IMR-90 (cell line): ENCODE results near the gene SDK1. TPM values are rescaled to one million over a fixed set of nuclear protein-coding genes. Genes with fewer than 3 reads are reported as not detected.

Experiments used
- ATAC-seq: fragments of 200-7000 bp; cut with Tn5 transposase; 2 replicates; pipeline ENCODE4 v1.9.1; 2020; ENCODE audit warnings: low read depth, mild to moderate bottlenecking, moderate library complexity
- BruUV-seq: library from RNA; stranded (reverse); fragments of 400-500 nt; replicated peaks from 2 replicates; lab custom pipeline; 2021; lab: Mats Ljungman, UMichigan
- CTCF ChIA-PET: fragments of 300-600 bp; formaldehyde crosslinking; extraction: SDS; loops from one replicate; lab custom pipeline; 2021; ENCODE audit warnings: antibody characterized with exemption; lab: Yijun Ruan, JAX
- POLR2A ChIA-PET: fragments of 300-600 bp; sonication (Branson Sonifier 250); formaldehyde crosslinking; loops from one replicate; lab custom pipeline; 2022; ENCODE audit warnings: antibody characterized with exemption; ENCODE audit not compliant: unreplicated experiment; lab: Charles Lee
- DNase-seq: peaks from one replicate; pipeline ENCODE4 v3.0.0; 2013
- H2AFZ ChIP-seq: replicated peaks from 2 replicates; pipeline ENCODE3; 2013; ENCODE audit warnings: low read length, mild to moderate bottlenecking; ENCODE audit not compliant: poor library complexity
- H2AK5ac ChIP-seq: 2 replicates; pipeline ENCODE4 v1.6.1; 2013; ENCODE audit warnings: low read depth, low read length, inconsistent platforms
- H2AK9ac ChIP-seq: replicated peaks from 2 replicates; pipeline ENCODE3; 2013; ENCODE audit warnings: mild to moderate bottlenecking, low read depth, low read length, moderate library complexity; ENCODE audit not compliant: poor library complexity
- H2BK120ac ChIP-seq: 2 replicates; pipeline ENCODE4 v1.6.1; 2013; ENCODE audit warnings: low read depth, low read length, inconsistent platforms
- H2BK15ac ChIP-seq: 3 replicates; pipeline ENCODE4 v1.6.1; 2013; ENCODE audit warnings: low read depth, low read length, inconsistent platforms
- H2BK20ac ChIP-seq: 2 replicates; pipeline ENCODE4 v1.6.1; 2013; ENCODE audit warnings: low read depth, mild to moderate bottlenecking, inconsistent platforms, low read length, moderate library complexity
- H2BK5ac ChIP-seq: 2 replicates; pipeline ENCODE4 v1.6.1; 2013; ENCODE audit warnings: mild to moderate bottlenecking, low read depth, low read length, inconsistent platforms; ENCODE audit not compliant: poor library complexity, severe bottlenecking
- H3K14ac ChIP-seq: replicated peaks from 2 replicates; pipeline ENCODE4 v1.6.1; 2013; ENCODE audit warnings: low read depth, low read length, inconsistent platforms
- H3K18ac ChIP-seq: 2 replicates; pipeline ENCODE4 v1.6.1; 2013; ENCODE audit warnings: low read depth, low read length, control low read depth
- H3K23ac ChIP-seq: 2 replicates; pipeline ENCODE4 v1.6.1; 2013; ENCODE audit warnings: low read depth, low read length, inconsistent platforms
- H3K27ac ChIP-seq: 2 replicates; pipeline ENCODE4 v1.5.1; 2013; ENCODE audit warnings: mild to moderate bottlenecking, control low read depth, low read length; ENCODE audit not compliant: insufficient read depth
- H3K27me3 ChIP-seq: 2 replicates; pipeline ENCODE4 v1.6.1; 2013; ENCODE audit warnings: low read length; ENCODE audit not compliant: control insufficient read depth, insufficient read depth
- H3K36me3 ChIP-seq: 2 replicates; pipeline ENCODE4 v1.6.1; 2013; ENCODE audit warnings: low read length, mixed read lengths; ENCODE audit not compliant: control insufficient read depth, insufficient read depth
- H3K4ac ChIP-seq: 2 replicates; pipeline ENCODE4 v1.6.1; 2013; ENCODE audit warnings: low read depth, low read length, inconsistent platforms
- H3K4me1 ChIP-seq: 2 replicates; pipeline ENCODE4 v1.6.1; 2013; ENCODE audit warnings: low read length, mixed read lengths; ENCODE audit not compliant: control insufficient read depth, insufficient read depth
- H3K4me2 ChIP-seq: 2 replicates; pipeline ENCODE4 v1.6.1; 2013; ENCODE audit warnings: low read depth, mild to moderate bottlenecking, control low read depth, low read length, moderate library complexity
- H3K4me3 ChIP-seq: 2 replicates; pipeline ENCODE4 v1.5.1; 2013; ENCODE audit warnings: low read depth, mild to moderate bottlenecking, control low read depth, low read length, moderate library complexity; ENCODE audit not compliant: insufficient read depth
- H3K56ac ChIP-seq: 2 replicates; pipeline ENCODE4 v1.6.1; 2013; ENCODE audit warnings: low read length, inconsistent platforms; ENCODE audit not compliant: insufficient read depth; ENCODE audit errors: extremely low read depth
- H3K79me1 ChIP-seq, 2 experiments: 2 replicates each; pipeline ENCODE4 v1.6.1; 2013; ENCODE audit warnings: low read length in 2 of 2, inconsistent platforms in 1 of 2, low read depth in 1 of 2
- H3K9ac ChIP-seq: 2 replicates; pipeline ENCODE4 v1.6.1; 2013; ENCODE audit warnings: low read depth, low read length, control low read depth
- H3K9me1 ChIP-seq: 2 replicates; pipeline ENCODE4 v1.6.1; 2013; ENCODE audit warnings: low read length, inconsistent platforms; ENCODE audit not compliant: insufficient read depth
- H3K9me3 ChIP-seq: 2 replicates; pipeline ENCODE4 v1.6.1; 2013; ENCODE audit warnings: low read length; ENCODE audit not compliant: control insufficient read depth, insufficient read depth
- H4K20me1 ChIP-seq: 2 replicates; pipeline ENCODE4 v1.6.1; 2013; ENCODE audit warnings: low read length, inconsistent platforms; ENCODE audit not compliant: insufficient read depth
- H4K5ac ChIP-seq: 2 replicates; pipeline ENCODE4 v1.6.1; 2013; ENCODE audit warnings: mild to moderate bottlenecking, low read depth, low read length, control low read depth
- H4K8ac ChIP-seq, 2 experiments: 2 replicates each; pipeline ENCODE4 v1.6.1; 2013; ENCODE audit warnings: low read depth in 2 of 2, low read length in 2 of 2, control low read depth in 1 of 2, inconsistent platforms in 1 of 2
- H4K91ac ChIP-seq: 2 replicates; pipeline ENCODE4 v1.6.1; 2013; ENCODE audit warnings: low read depth, low read length, inconsistent platforms; ENCODE audit not compliant: insufficient read depth
- RAD21 ChIP-seq: IDR thresholded peaks from 2 replicates; pipeline ENCODE4 v1.6.1; 2012; ENCODE audit warnings: low read length, improper control_type of control experiment
- RFX5 ChIP-seq: IDR thresholded peaks from 2 replicates; pipeline ENCODE4 v1.8.0; 2012; ENCODE audit warnings: low read depth, mild to moderate bottlenecking, low read length, moderate library complexity
- WGBS, 2 experiments: methylation state at CpG; one replicate each; pipeline versions ENCODE4 v1.1.5 to v1.1.7; 2013; ENCODE audit warnings: missing lambda C conversion rate in 2 of 2; ENCODE audit not compliant: insufficient read length in 1 of 2; ENCODE audit errors: extremely low coverage in 2 of 2; 5-methylcytosine and 5-hydroxymethylcytosine counted together
- dilution Hi-C: fragments of 300-500 bp; cut with HindIII; formaldehyde crosslinking; loops from one replicate; pipeline ENCODE4 v1.14.3; 2018; ENCODE audit warnings: low sequenced_read_pairs; ENCODE audit not compliant: unreplicated experiment
- in situ Hi-C: fragments of 300-500 bp; cut with MboI; formaldehyde crosslinking; loops from 3 replicates; pipeline ENCODE4 v1.14.3; 2019; ENCODE audit warnings: low sequenced_read_pairs, inconsistent platforms, mixed read lengths
- intact Hi-C: fragments of 100-400 bp; cut with micrococcal nuclease; formaldehyde crosslinking; loops from 2 replicates; pipeline ENCODE4 v1.10.0; 2022
- polyA plus RNA-seq, 3 experiments: library from polyadenylated mRNA; depleted of rRNA; stranded (reverse); fragments of >200 nt; gene quantifications; 2 replicates each; pipeline ENCODE4 v1.2.3, GENCODE V29; 2012; ENCODE audit warnings: low replicate concordance in 1 of 3
- total RNA-seq: library from RNA; depleted of rRNA; stranded (reverse); fragments of >200 nt; gene quantifications from 2 replicates; pipeline ENCODE4 v1.2.3, GENCODE V29; 2012

The SDK1 gene
- total and polyA plus RNA-seq, 2 of the 4 experiments (the other 2 are of a cell fraction), result 1.5 to 1.6 TPM

DNA sequence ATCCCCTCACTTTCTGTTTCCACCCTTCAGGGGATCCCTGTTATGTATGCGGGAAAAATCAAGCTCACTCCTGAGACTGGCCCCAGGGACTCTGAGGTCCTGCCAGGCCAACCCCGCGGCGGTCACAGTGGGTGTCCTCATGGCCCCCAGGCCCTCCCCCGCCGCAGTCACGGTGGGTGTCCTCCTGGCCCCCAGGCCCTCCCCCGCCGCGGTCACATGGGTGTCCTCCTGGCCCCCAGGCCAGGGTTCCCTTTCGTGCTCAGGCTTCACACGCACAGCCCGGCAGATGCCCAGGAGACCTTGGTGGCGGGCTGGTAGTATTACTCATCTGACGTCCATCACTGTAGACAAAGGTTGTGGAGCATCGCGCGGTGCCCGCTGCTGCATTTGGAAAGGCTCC, 890.0 kb downstream of the SDK1 start:
- H2BK20ac ChIP-seq, result no peak overlapping the region
- H3K79me1 ChIP-seq, result no peaks in the 10 kb centered on the region
- no peak overlapping the region for H3K4me2 ChIP-seq
- no peak overlapping the region for H3K4me3 ChIP-seq
- no peak overlapping the region for H3K9ac ChIP-seq
- H3K14ac ChIP-seq, result no peak overlapping the region
- no peak overlapping the region for H4K8ac ChIP-seq
- no peak overlapping the region for H4K5ac ChIP-seq
- H3K36me3 ChIP-seq, result no peaks in the 10 kb centered on the region
- in situ Hi-C loops, result no loop called here
- intact Hi-C loops, result no loop called here
- DNase-seq, result no peak
- no peak for ATAC-seq
- H3K56ac ChIP-seq, result no peak overlapping the region
- POLR2A ChIA-PET, result no interaction called here
- WGBS, 2 experiments, result 89% methylated on average over 5 of the region's 19 CpGs; no CpG with 5 or more reads in 1 of the 2 experiments
- CTCF ChIA-PET, result no interaction called here
- H3K9me3 ChIP-seq, result peaks cover 7% of the 10 kb centered on the region
- TF ChIP-seq RAD21, result no peak
- TF ChIP-seq RFX5, result no peak
- no peak overlapping the region for H3K23ac ChIP-seq
- H3K27me3 ChIP-seq, result no peaks in the 10 kb centered on the region
- dilution Hi-C loops, result no loop called here
- no peak overlapping the region for H3K18ac ChIP-seq
- no TSS peak for BruUV-seq
- H2AK9ac ChIP-seq, result no peak overlapping the region
- no peak overlapping the region for H2BK120ac ChIP-seq
- H2AFZ ChIP-seq, result no peak overlapping the region
- no peaks in the 10 kb centered on the region for H3K9me1 ChIP-seq
- no peak overlapping the region for H2AK5ac ChIP-seq
- no peak overlapping the region for H4K91ac ChIP-seq
- H3K27ac ChIP-seq, result no peak overlapping the region
- no peaks in the 10 kb centered on the region for H3K4me1 ChIP-seq
- no peaks in the 10 kb centered on the region for H4K20me1 ChIP-seq
- no peak overlapping the region for H3K4ac ChIP-seq
- no peak overlapping the region for H2BK15ac ChIP-seq
- H2BK5ac ChIP-seq, result no peak overlapping the region
